Activated CD4-positive, alpha-beta T cell treated with anti-CD3 and anti-CD28 coated beads for 36 hours (primary cell): ENCODE data around the gene SPIN3. TPM values are rescaled to one million over a fixed set of nuclear protein-coding genes. Genes with fewer than 3 reads are reported as not detected.
"Not testable (repeated sequence)": the region's sequence is repeated elsewhere in the genome, so short reads cannot be mapped to it uniquely, and the experiment has no call there.

Experiments used
- ATAC-seq: fragments of 200-7000 bp; cut with Tn5 transposase; one replicate; pipeline ENCODE4 v1.10.0; 2021; ENCODE audit warnings: mild to moderate bottlenecking, moderate library complexity
- CTCF ChIA-PET: fragments of 350-600 bp; sonication (Branson Sonifier 250); formaldehyde crosslinking; loops from one replicate; lab custom pipeline; 2021; ENCODE audit warnings: antibody characterized with exemption; lab: Charles Lee
- POLR2A ChIA-PET: fragments of 350-600 bp; sonication (Branson Sonifier 250); formaldehyde crosslinking; loops from one replicate; lab custom pipeline; 2021; ENCODE audit warnings: antibody characterized with exemption, inconsistent platforms; lab: Charles Lee
- DNase-seq: peaks from one replicate; pipeline ENCODE4 v3.0.0-alpha.2; 2020
- H3K27ac Mint-ChIP-seq: one replicate; pipeline ENCODE4 v1.8.0; 2021; ENCODE audit warnings: mixed read lengths
- H3K27me3 Mint-ChIP-seq: one replicate; pipeline ENCODE4 v1.8.0; 2021; ENCODE audit warnings: mixed read lengths
- H3K36me3 Mint-ChIP-seq: one replicate; pipeline ENCODE4 v1.8.0; 2021; ENCODE audit warnings: low read depth, mixed read lengths
- H3K4me1 Mint-ChIP-seq: one replicate; pipeline ENCODE4 v1.8.0; 2021; ENCODE audit warnings: mixed read lengths
- H3K4me3 Mint-ChIP-seq: one replicate; pipeline ENCODE4 v1.8.0; 2021; ENCODE audit warnings: mild to moderate bottlenecking, moderate library complexity, mixed read lengths
- H3K9me3 Mint-ChIP-seq: one replicate; pipeline ENCODE4 v1.8.0; 2021; ENCODE audit warnings: low read depth, mixed read lengths
- intact Hi-C, 2 experiments: fragments of 100-400 bp; cut with DNase I in 1 of 2; cut with micrococcal nuclease in 1 of 2; formaldehyde crosslinking; loops; one replicate each; pipeline versions ENCODE4 v1.14.2 to v1.15.1; 2022 to 2024; cut with DNase I, micrococcal nuclease
- total RNA-seq, 2 experiments: library from RNA; stranded (reverse); gene quantifications; one replicate each; pipeline ENCODE4 v1.2.3, GENCODE V29; 2021

The SPIN3 gene
- total RNA-seq, 2 experiments from 2014 or later: 7.7 to 10.0 TPM

DNA sequence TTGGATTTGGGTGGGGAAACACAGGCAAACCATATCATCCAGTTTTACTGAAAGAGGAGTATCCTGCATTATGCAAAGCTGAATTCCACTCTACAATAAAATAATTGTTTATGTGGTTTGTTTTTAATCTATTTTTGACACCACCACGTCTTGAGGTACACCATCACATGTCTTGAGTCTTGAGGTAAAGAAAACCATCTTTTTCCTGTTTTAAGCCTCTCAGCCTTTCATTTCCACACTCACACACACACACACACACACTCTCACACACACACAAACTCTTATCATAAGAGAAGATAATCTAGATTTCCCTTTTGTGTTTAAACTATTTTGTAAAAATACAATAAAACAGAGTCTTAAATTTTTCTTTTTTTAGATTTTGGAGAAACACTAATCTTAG, 32.0 kb downstream of the SPIN3 start:
- H3K27ac Mint-ChIP-seq: no peak overlapping the region
- ChIA-PET CTCF (interaction anchor here (1.7 kb wide), 1 partner anchor 14 kb away, joined by 7 read pairs; no protein-coding TSS in a partner anchor), POLR2A (no interaction called here)
- H3K4me1 Mint-ChIP-seq: peaks cover 5% of the 10 kb centered on the region
- DNase-seq: no peak
- no peaks in the 10 kb centered on the region for H3K9me3 Mint-ChIP-seq
- no peak for ATAC-seq
- no peaks in the 10 kb centered on the region for H3K27me3 Mint-ChIP-seq
- intact Hi-C loops: no loop called here
- peaks cover 10% of the 10 kb centered on the region for H3K36me3 Mint-ChIP-seq
- no peak overlapping the region for H3K4me3 Mint-ChIP-seq

DNA sequence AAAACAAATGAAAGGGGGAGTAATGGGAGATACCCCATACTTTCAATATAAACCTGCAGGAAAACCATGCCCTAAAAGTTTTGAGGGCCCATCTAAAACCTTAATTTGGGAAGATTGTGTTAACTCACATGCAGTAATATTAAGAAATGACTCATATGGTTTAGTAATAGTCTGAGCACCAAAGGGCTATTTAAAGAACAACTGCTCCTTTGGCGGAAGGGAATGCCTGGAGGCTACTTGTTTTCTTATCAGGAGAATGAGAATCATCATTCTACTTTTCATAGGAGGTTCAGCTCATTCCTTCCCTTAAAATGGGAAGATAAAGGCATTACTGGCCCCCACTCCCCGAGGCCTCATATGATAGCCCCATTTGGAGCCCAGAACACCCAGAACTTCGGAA, 47.6 kb downstream of the SPIN3 start:
- ATAC-seq (no peak), DNase-seq (no peak)
- ChIA-PET POLR2A (no interaction called here), CTCF (no interaction called here)
- intact Hi-C loops: no loop called here
- Mint-ChIP-seq H3K9me3 (peaks cover 16% of the 10 kb centered on the region), H3K27ac (no peak overlapping the region), H3K36me3 (no peaks in the 10 kb centered on the region), H3K27me3 (no peaks in the 10 kb centered on the region), H3K4me3 (no peak overlapping the region), H3K4me1 (no peaks in the 10 kb centered on the region)

DNA sequence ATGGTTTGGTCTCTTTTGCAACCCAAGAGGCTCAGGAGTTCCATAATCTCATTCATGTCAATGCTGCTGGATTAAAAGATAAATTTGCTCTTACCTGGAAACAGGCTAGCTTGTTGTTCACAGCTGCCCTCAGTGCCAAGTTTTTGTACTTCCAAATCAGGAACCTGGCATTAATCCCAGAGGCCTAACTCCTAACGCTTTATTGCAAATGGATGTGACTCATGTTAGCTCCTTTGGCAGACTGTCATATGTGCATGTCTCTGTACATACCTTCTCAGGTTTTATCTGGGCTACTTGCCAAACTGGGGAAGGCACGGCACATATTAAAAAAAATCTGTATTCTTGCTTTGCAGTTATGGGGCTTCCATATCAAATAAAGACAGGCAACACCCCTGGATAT, 49.1 kb downstream of the SPIN3 start:
- H3K27ac Mint-ChIP-seq, H3K4me3 Mint-ChIP-seq, H3K27me3 Mint-ChIP-seq, intact Hi-C loops, POLR2A ChIA-PET, H3K36me3 Mint-ChIP-seq, ATAC-seq, CTCF ChIA-PET, H3K9me3 Mint-ChIP-seq, H3K4me1 Mint-ChIP-seq, DNase-seq: not testable (repeated sequence)

DNA sequence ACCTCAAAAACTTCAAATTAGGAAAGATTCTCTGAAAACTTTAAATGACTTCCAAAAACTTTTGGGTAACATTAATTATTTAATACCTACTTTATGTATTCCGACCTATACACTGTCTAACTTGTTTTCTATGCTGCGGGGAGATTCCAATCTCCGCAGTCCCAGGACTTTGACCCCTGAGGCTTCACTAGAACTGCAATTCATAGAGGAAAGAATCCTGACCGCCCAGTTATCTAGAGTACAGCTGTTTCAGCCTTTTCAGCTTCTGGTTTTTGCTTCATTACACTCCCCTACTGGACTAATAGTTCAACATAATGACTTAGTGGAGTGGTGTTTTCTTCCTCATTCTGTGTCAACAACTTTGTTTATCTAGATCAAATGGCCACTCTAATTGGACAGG, 50.1 kb downstream of the SPIN3 start:
- H3K4me3 Mint-ChIP-seq, ATAC-seq, DNase-seq, CTCF ChIA-PET, H3K27me3 Mint-ChIP-seq, H3K27ac Mint-ChIP-seq, H3K4me1 Mint-ChIP-seq, H3K9me3 Mint-ChIP-seq, H3K36me3 Mint-ChIP-seq, POLR2A ChIA-PET: not testable (repeated sequence)
- intact Hi-C loops: loop anchor here in 1 of 2 experiments (1.0 kb wide), 1 partner anchor 32 kb away; no protein-coding TSS in a partner anchor

DNA sequence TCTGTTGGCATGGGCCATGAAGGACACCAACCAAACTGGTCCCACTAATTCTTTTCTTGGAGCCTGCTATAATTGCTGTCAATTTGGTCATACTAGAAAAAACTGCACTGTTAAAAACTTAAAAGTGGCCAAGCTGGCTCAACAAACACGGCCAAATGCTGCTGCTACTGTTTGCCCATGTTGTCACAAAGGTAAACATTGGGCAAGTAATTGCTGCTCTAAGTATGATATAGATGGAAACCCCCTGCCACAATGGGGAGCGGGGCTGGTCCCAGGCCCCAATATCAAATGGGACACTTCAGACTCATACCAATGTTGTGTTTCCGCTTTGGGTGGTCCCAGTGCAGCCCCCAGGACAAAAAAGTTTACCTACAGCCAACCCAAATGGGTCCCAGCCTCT, 52.1 kb downstream of the SPIN3 start:
- CTCF ChIA-PET: no interaction called here
- intact Hi-C loops: no loop called here
- H3K27ac Mint-ChIP-seq: no peak overlapping the region
- no peaks in the 10 kb centered on the region for H3K27me3 Mint-ChIP-seq
- DNase-seq (no peak), ATAC-seq (no peak)
- POLR2A ChIA-PET: no interaction called here
- H3K4me1 Mint-ChIP-seq: no peaks in the 10 kb centered on the region
- H3K36me3 Mint-ChIP-seq: peaks cover 1% of the 10 kb centered on the region
- no peak overlapping the region for H3K4me3 Mint-ChIP-seq
- H3K9me3 Mint-ChIP-seq: peaks cover 8% of the 10 kb centered on the region

Other genes starting within 250 kb of the SPIN3 start
- 1 to 10 TPM; 6.1 to 7.0 TPM for gene SPIN2B, start 126.0 kb upstream of the SPIN3 start, total RNA-seq
- under 1 TPM; 0.43 to 0.54 TPM for gene SPIN2A, start 141.9 kb upstream of the SPIN3 start, total RNA-seq